H1 (cell line): ENCODE measurements around the gene TASP1. TPM values are rescaled to one million over a fixed set of nuclear protein-coding genes. Genes with fewer than 3 reads are reported as not detected.

Experiments
- CTCF ChIA-PET: fragments of 300-600 bp; sonication (Branson Sonifier 250); formaldehyde crosslinking; loops from one replicate; lab custom pipeline; 2021; ENCODE audit not compliant: partially characterized antibody; lab: Charles Lee
- POLR2A ChIA-PET: fragments of 300-600 bp; sonication (Branson Sonifier 250); formaldehyde crosslinking; loops from one replicate; lab custom pipeline; 2021; ENCODE audit warnings: inconsistent platforms; ENCODE audit not compliant: partially characterized antibody; lab: Charles Lee
- DNase-seq, 2 experiments: peaks; one replicate each; pipeline versions ENCODE4 v3.0.0 to v3.0.0-alpha.2; 2010 to 2022; ENCODE audit warnings: low spot score in 2 of 2, low read depth in 1 of 2, mixed read lengths in 1 of 2
- FAIRE-seq: peaks from 2 replicates; lab custom pipeline; 2011; peaks lifted over from hg19 to GRCh38; lab: Jason Lieb, UNC
- H2AFZ ChIP-seq: 2 replicates; pipeline ENCODE4 v1.8.1; 2012; ENCODE audit warnings: low read length, inconsistent platforms
- H2AK5ac ChIP-seq: 2 replicates; pipeline ENCODE4 v1.6.1; 2013; ENCODE audit warnings: low read depth, low read length
- H2BK120ac ChIP-seq: replicated peaks from 2 replicates; pipeline ENCODE3; 2013; ENCODE audit warnings: low read depth, low read length, inconsistent platforms
- H2BK12ac ChIP-seq: 2 replicates; pipeline ENCODE4 v1.6.1; 2013; ENCODE audit warnings: low read depth, low read length
- H2BK15ac ChIP-seq: 2 replicates; pipeline ENCODE4 v1.6.1; 2013; ENCODE audit warnings: low read length
- H2BK20ac ChIP-seq: 2 replicates; pipeline ENCODE4 v1.6.1; 2013; ENCODE audit warnings: low read length
- H2BK5ac ChIP-seq: 2 replicates; pipeline ENCODE4 v1.6.1; 2013; ENCODE audit warnings: low read depth, low read length
- H3K14ac ChIP-seq: 2 replicates; pipeline ENCODE4 v1.6.1; 2013; ENCODE audit warnings: inconsistent platforms; ENCODE audit not compliant: insufficient read length
- H3K18ac ChIP-seq: 2 replicates; pipeline ENCODE4 v1.6.1; 2013; ENCODE audit warnings: low read length; ENCODE audit errors: extremely low read depth
- H3K23ac ChIP-seq: 2 replicates; pipeline ENCODE4 v1.6.1; 2013; ENCODE audit warnings: inconsistent platforms; ENCODE audit not compliant: insufficient read length
- H3K23me2 ChIP-seq: 2 replicates; pipeline ENCODE4 v1.6.1; 2013; ENCODE audit warnings: low read depth, low read length
- H3K27ac ChIP-seq: 2 replicates; pipeline ENCODE4 v1.6.1; 2011; ENCODE audit warnings: low read depth, low read length, inconsistent platforms
- H3K27me3 ChIP-seq, 4 experiments: replicated peaks in 1 of 4; 1 replicate in 1 of 4; 2 replicates in 3 of 4; pipeline versions ENCODE4 v1.6.1 to v1.8.1; 2011 to 2013; ENCODE audit warnings: low read length in 3 of 4, mild to moderate bottlenecking in 3 of 4, inconsistent platforms in 2 of 4, mixed read lengths in 2 of 4, moderate library complexity in 1 of 4; ENCODE audit not compliant: control insufficient read depth in 3 of 4, insufficient read depth in 3 of 4; ENCODE audit errors: extremely low read depth in 1 of 4
- H3K36me3 ChIP-seq, 4 experiments: 2 replicates each; pipeline versions ENCODE4 v1.6.1 to v1.8.1; 2011 to 2013; ENCODE audit warnings: mild to moderate bottlenecking in 4 of 4, low read length in 3 of 4, moderate library complexity in 2 of 4, control low read depth in 1 of 4, inconsistent platforms in 1 of 4; ENCODE audit not compliant: insufficient read depth in 4 of 4, control insufficient read depth in 2 of 4
- H3K4ac ChIP-seq: replicated peaks from 2 replicates; pipeline ENCODE3; 2013; ENCODE audit warnings: low read length, low read depth, mixed read lengths, inconsistent platforms; ENCODE audit not compliant: insufficient read length
- H3K4me1 ChIP-seq, 4 experiments: replicated peaks in 1 of 4; 1 replicate in 1 of 4; 2 replicates in 3 of 4; pipeline versions ENCODE4 v1.6.1 to v1.8.1; 2011 to 2013; ENCODE audit warnings: low read length in 3 of 4, inconsistent platforms in 2 of 4, mixed read lengths in 1 of 4; ENCODE audit not compliant: insufficient read depth in 4 of 4, control insufficient read depth in 3 of 4
- H3K4me2 ChIP-seq, 2 experiments: 2 replicates each; pipeline versions ENCODE4 v1.6.1 to v1.8.1; 2011 to 2013; ENCODE audit warnings: low read depth in 2 of 2, low read length in 2 of 2, control low read depth in 1 of 2, inconsistent platforms in 1 of 2, mild to moderate bottlenecking in 1 of 2; ENCODE audit not compliant: insufficient read depth in 1 of 2
- H3K4me3 ChIP-seq, 4 experiments: fragments of 200-600, 300-600 bp in 1 of 4; sonication (generic), shearing (Covaris generic), sonication (Bioruptor Twin) in 1 of 4; 2 replicates each; pipeline versions ENCODE4 v1.5.1 to v1.8.1; 2011 to 2016; ENCODE audit warnings: low read length in 4 of 4, low read depth in 3 of 4, control low read depth in 2 of 4, inconsistent platforms in 2 of 4, mild to moderate bottlenecking in 2 of 4, mixed read lengths in 1 of 4, moderate library complexity in 1 of 4; ENCODE audit not compliant: insufficient read depth in 2 of 4; ENCODE audit errors: extremely low read depth in 1 of 4
- H3K56ac ChIP-seq: replicated peaks from 2 replicates; pipeline ENCODE3; 2013; ENCODE audit warnings: low read depth, mild to moderate bottlenecking, mixed read lengths, low read length, inconsistent platforms; ENCODE audit not compliant: insufficient read length
- H3K79me1 ChIP-seq: 2 replicates; pipeline ENCODE4 v1.6.1; 2013; ENCODE audit warnings: low read depth, low read length, control low read depth
- H3K79me2 ChIP-seq, 2 experiments: 2 replicates each; pipeline versions ENCODE4 v1.6.1 to v1.8.1; 2012 to 2013; ENCODE audit warnings: low read length in 2 of 2, mild to moderate bottlenecking in 2 of 2, inconsistent platforms in 1 of 2; ENCODE audit not compliant: insufficient read depth in 2 of 2, control insufficient read depth in 1 of 2
- H3K9ac ChIP-seq, 4 experiments: replicated peaks in 1 of 4; 1 replicate in 1 of 4; 2 replicates in 3 of 4; pipeline versions ENCODE4 v1.6.1 to v1.8.1; 2011 to 2013; ENCODE audit warnings: low read depth in 3 of 4, low read length in 3 of 4, control low read depth in 2 of 4, mild to moderate bottlenecking in 2 of 4, moderate library complexity in 2 of 4, inconsistent platforms in 1 of 4; ENCODE audit errors: extremely low read depth in 1 of 4
- H3K9me3 ChIP-seq, 2 experiments: 2 replicates each; pipeline versions ENCODE4 v1.6.1 to v1.8.1; 2012 to 2013; ENCODE audit warnings: mild to moderate bottlenecking in 2 of 2, moderate library complexity in 2 of 2, control low read depth in 1 of 2, inconsistent platforms in 1 of 2, low read depth in 1 of 2, low read length in 1 of 2, mixed read lengths in 1 of 2; ENCODE audit not compliant: insufficient read depth in 2 of 2
- H4K20me1 ChIP-seq, 2 experiments: replicated peaks in 1 of 2; 2 replicates each; pipeline versions ENCODE3 to v1.8.1; 2011 to 2013; ENCODE audit warnings: inconsistent platforms in 2 of 2, low read length in 2 of 2, mild to moderate bottlenecking in 1 of 2; ENCODE audit not compliant: insufficient read depth in 2 of 2, control insufficient read depth in 1 of 2
- H4K5ac ChIP-seq: 2 replicates; pipeline ENCODE4 v1.6.1; 2013; ENCODE audit warnings: low read length, low read depth, mixed read lengths, inconsistent platforms; ENCODE audit not compliant: insufficient read length
- H4K8ac ChIP-seq: 2 replicates; pipeline ENCODE4 v1.8.0; 2013; ENCODE audit warnings: mild to moderate bottlenecking, moderate library complexity, low read length, inconsistent platforms; ENCODE audit not compliant: insufficient read depth; ENCODE audit errors: extremely low read depth
- H4K91ac ChIP-seq: replicated peaks from 2 replicates; pipeline ENCODE3; 2013; ENCODE audit warnings: low read length, mixed read lengths, inconsistent platforms; ENCODE audit not compliant: insufficient read length
- ASH2L ChIP-seq: fragments of 200-600, 300-600 bp; sonication (generic); IDR thresholded peaks from one replicate; pipeline ENCODE4 v1.7.1; 2017; ENCODE audit warnings: low read length
- ATF3 ChIP-seq: IDR thresholded peaks from 2 replicates; pipeline ENCODE4 v1.6.1; 2011; ENCODE audit warnings: low read depth, mild to moderate bottlenecking, low read length; ENCODE audit not compliant: insufficient read depth
- BACH1 ChIP-seq: IDR thresholded peaks from 2 replicates; pipeline ENCODE4 v1.6.1; 2012; ENCODE audit warnings: low read length, improper control_type of control experiment
- CBX5 ChIP-seq: fragments of 300-800, 300-1000 bp; sonication (generic); IDR thresholded peaks from 2 replicates; pipeline ENCODE4 v1.7.1; 2016; ENCODE audit warnings: antibody characterized with exemption, low read length, low read depth
- CEBPB ChIP-seq: IDR thresholded peaks from 2 replicates; pipeline ENCODE4 v1.6.1; 2012; ENCODE audit warnings: low read depth, low read length
- GTF2F1 ChIP-seq: IDR thresholded peaks from 2 replicates; pipeline ENCODE4 v1.6.1; 2012; ENCODE audit warnings: low read depth, low read length, improper control_type of control experiment, borderline replicate concordance
- KDM5A ChIP-seq: fragments of 200-600 bp; IDR thresholded peaks from 2 replicates; pipeline ENCODE4 v1.7.1; 2012; ENCODE audit warnings: mild to moderate bottlenecking, low read length, inconsistent platforms, mixed read lengths
- PHF8 ChIP-seq: fragments of 200-600 bp; sonication (generic); conservative IDR thresholded peaks from 2 replicates; pipeline ENCODE4 v1.7.1; 2012; ENCODE audit warnings: low read depth, mild to moderate bottlenecking, inconsistent platforms, low read length, moderate library complexity
- POU5F1 ChIP-seq: IDR thresholded peaks from 2 replicates; pipeline ENCODE4 v1.6.1; 2011; ENCODE audit warnings: low read depth, mild to moderate bottlenecking, low read length, moderate library complexity
- SP1 ChIP-seq: IDR thresholded peaks from 2 replicates; pipeline ENCODE4 v1.6.1; 2011; ENCODE audit warnings: low read depth, low read length
- SP4 ChIP-seq: IDR thresholded peaks from 2 replicates; pipeline ENCODE4 v1.6.1; 2012; ENCODE audit warnings: low read length, inconsistent platforms
- WGBS, 2 experiments: shearing (Covaris generic) in 1 of 2; methylation state at CpG; one replicate each; pipeline versions ENCODE4 v1.1.6 to v1.1.7; 2013 to 2015; ENCODE audit warnings: low lambda C conversion rate in 2 of 2, mixed read lengths in 2 of 2, inconsistent platforms in 1 of 2, low coverage in 1 of 2, missing lambda C conversion rate in 1 of 2; ENCODE audit not compliant: insufficient replicate concordance in 2 of 2, insufficient coverage in 1 of 2, insufficient read length in 1 of 2; ENCODE audit errors: extremely low coverage in 1 of 2, missing lambda C conversion rate in 1 of 2; 5-methylcytosine and 5-hydroxymethylcytosine counted together
- polyA plus RNA-seq, 7 experiments: library from polyadenylated mRNA; depleted of rRNA in 3 of 7; stranded (reverse) in 5 of 7; unstranded in 2 of 7; fragments of >200 nt in 5 of 7; fragments of 200-250 nt in 2 of 7; gene quantifications; 1 replicate in 5 of 7; 2 replicates in 1 of 7; 4 replicates in 1 of 7; pipeline versions ENCODE4 v1.2.1 to v1.2.3, GENCODE V29; 2011 to 2013; ENCODE audit warnings: missing spikeins in 2 of 7, mixed read lengths in 2 of 7
- total RNA-seq: library from RNA; stranded (reverse); fragmentation: NEBNext Ultra II Directional; extraction: Animal tissue kit (Norgen Biotek cat#: 25700); gene quantifications from 2 replicates; pipeline ENCODE4 v1.2.1, GENCODE V29; 2021
- TF ChIP-seq, protein P1 (sequence below): IDR thresholded peaks from 2 replicates; pipeline ENCODE4 v1.6.1; 2012; ENCODE audit warnings: low read length, inconsistent platforms

Gene TASP1
- total and polyA plus RNA-seq, 2 of the 8 experiments (the other 6 are each of a cell fraction or from before 2014, with no cell fraction given) = 4.5 to 10.9 TPM

DNA sequence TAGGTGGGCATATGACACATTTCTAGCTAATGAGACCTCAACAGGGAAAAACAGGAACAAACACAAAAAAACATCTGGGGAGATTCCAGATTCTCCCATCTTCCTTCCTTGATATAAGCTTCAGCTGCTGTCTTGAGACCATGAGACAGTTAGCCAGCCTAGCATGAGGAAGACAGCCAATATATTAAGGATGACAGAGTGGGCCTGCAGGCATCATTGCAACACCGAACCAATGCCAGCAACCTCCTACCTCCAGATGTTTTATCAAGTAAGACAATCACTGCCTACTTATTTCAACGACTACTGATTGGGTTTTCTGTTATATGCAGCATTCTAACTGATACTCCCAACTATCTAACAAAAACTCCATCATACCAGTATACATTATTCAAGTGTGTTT lies 298.6 kb downstream of the TASP1 start:
- Histone ChIP-seq H4K91ac (no peak overlapping the region), H3K36me3 (no peaks in the 10 kb centered on the region), H4K20me1 (no peaks in the 10 kb centered on the region), H3K18ac (no peak overlapping the region), H3K79me1 (no peaks in the 10 kb centered on the region), H3K23me2 (no peaks in the 10 kb centered on the region; the same call in 1 of the 2 replicates), H3K4me1 (no peaks in the 10 kb centered on the region; a peak in 2 of 7 replicates), H3K9ac (no peak overlapping the region), H2BK15ac (no peak overlapping the region), H3K23ac (no peak overlapping the region), H3K4ac (no peak overlapping the region), H3K4me2 (no peak overlapping the region), H2BK20ac (no peak overlapping the region), H2AK5ac (no peak overlapping the region), H3K27me3 (no peaks in the 10 kb centered on the region), H2AFZ (no peak overlapping the region), H3K14ac (no peak overlapping the region), H2BK12ac (no peak overlapping the region), H3K9me3 (no peaks in the 10 kb centered on the region), H4K5ac (no peak overlapping the region), H2BK120ac (no peak overlapping the region), H3K4me3 (no peak overlapping the region), H3K27ac (no peak overlapping the region), H3K56ac (no peak overlapping the region), H2BK5ac (no peak overlapping the region), H4K8ac (no peak overlapping the region), H3K79me2 (no peaks in the 10 kb centered on the region)
- DNase-seq (no peak), FAIRE-seq (no peak)
- ChIA-PET POLR2A (no interaction called here), CTCF (interaction anchor here (1.5 to 1.7 kb wide), 2 partner anchors 38 to 80 kb away, joined by 3 to 8 read pairs; no protein-coding TSS in a partner anchor)
- WGBS, 2 experiments = 84% methylated on average over 2 of the region's 2 CpGs; no CpG with 5 or more reads in 1 of the 2 experiments
- TF ChIP-seq SP4 (no peak), ATF3 (no peak), ASH2L (no peak), POU5F1 (no peak), KDM5A (no peak), GTF2F1 (no peak), BACH1 (no peak), SP1 (no peak), CEBPB (no peak), PHF8 (no peak), CBX5 (no peak)
- TF ChIP-seq, protein P1, sequence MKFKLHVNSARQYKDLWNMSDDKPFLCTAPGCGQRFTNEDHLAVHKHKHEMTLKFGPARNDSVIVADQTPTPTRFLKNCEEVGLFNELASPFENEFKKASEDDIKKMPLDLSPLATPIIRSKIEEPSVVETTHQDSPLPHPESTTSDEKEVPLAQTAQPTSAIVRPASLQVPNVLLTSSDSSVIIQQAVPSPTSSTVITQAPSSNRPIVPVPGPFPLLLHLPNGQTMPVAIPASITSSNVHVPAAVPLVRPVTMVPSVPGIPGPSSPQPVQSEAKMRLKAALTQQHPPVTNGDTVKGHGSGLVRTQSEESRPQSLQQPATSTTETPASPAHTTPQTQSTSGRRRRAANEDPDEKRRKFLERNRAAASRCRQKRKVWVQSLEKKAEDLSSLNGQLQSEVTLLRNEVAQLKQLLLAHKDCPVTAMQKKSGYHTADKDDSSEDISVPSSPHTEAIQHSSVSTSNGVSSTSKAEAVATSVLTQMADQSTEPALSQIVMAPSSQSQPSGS = no peak
